Measurements from ENCODE around the gene PHB1. TPM values are rescaled to one million over a fixed set of nuclear protein-coding genes. Genes with fewer than 3 reads are reported as not detected.

The PHB1 gene
- total and polyA plus RNA-seq, 2 of the 8 experiments (the other 6 are each of a cell fraction or from before 2014, with no cell fraction given) = 386 to 597 TPM

GRCh38 chr17:49370971-49371834 lies 43.5 kb downstream of the PHB1 start:
- H2AK5ac ChIP-seq (ENCODE audit: low read depth, low read length) = peak overlapping the region; percentile 60; the same call in 1 of the 2 replicates
- peak overlapping the region; percentile 57; the same call in 1 of the 2 replicates for H2BK5ac ChIP-seq (ENCODE audit: low read depth, low read length)
- H3K18ac ChIP-seq (ENCODE audit: extremely low read depth, low read length) = peak overlapping the region; percentile 1; the same call in 1 of the 2 replicates
- no peak overlapping the region for H2AFZ ChIP-seq (ENCODE audit: low read length)
- peak; percentile 57 for FAIRE-seq
- peak overlapping the region; percentile 13 for H2BK12ac ChIP-seq (ENCODE audit: low read depth, low read length)
- peak overlapping the region; percentile 58; the same call in 1 of the 2 replicates for H3K27ac ChIP-seq (ENCODE audit: low read depth, low read length)
- WGBS, 2 experiments (ENCODE audit: extremely low coverage in 1 of 2, insufficient coverage in 1 of 2, insufficient read length in 1 of 2, insufficient replicate concordance in 2 of 2, low coverage in 1 of 2, low lambda C conversion rate in 2 of 2, missing lambda C conversion rate in 1 of 2) = 23% methylated on average over 7 of the region's 13 CpGs; no CpG with 5 or more reads in 1 of the 2 experiments
- H3K9ac ChIP-seq (replicated peaks in 1 of 4; ENCODE audit: extremely low read depth in 1 of 4, low read depth in 3 of 4, low read length in 3 of 4) = peak overlapping the region in 1 of 4 experiments; percentile 26; a peak in 1 of 7 replicates
- no peak overlapping the region for H3K23ac ChIP-seq (ENCODE audit: insufficient read length)
- H3K79me1 ChIP-seq (ENCODE audit: low read depth, low read length) = no peaks in the 10 kb centered on the region
- H4K8ac ChIP-seq (ENCODE audit: extremely low read depth, insufficient read depth, low read length) = peak overlapping the region; percentile 47; the same call in 1 of the 2 replicates
- no peaks in the 10 kb centered on the region for H3K27me3 ChIP-seq (replicated peaks in 1 of 4; ENCODE audit: control insufficient read depth in 3 of 4, extremely low read depth in 1 of 4, insufficient read depth in 3 of 4, low read length in 3 of 4)
- no peaks in the 10 kb centered on the region; the same call in 1 of the 2 replicates for H3K23me2 ChIP-seq (ENCODE audit: low read depth, low read length)
- POLR2A ChIA-PET (ENCODE audit: partially characterized antibody) = interaction anchor here (0.6 to 1.2 kb wide), 5 partner anchors 9 to 90 kb away, joined by 3 to 5 read pairs (median 3); partner anchors contain the start of gene ZNF652
- no peaks in the 10 kb centered on the region for H3K9me3 ChIP-seq (ENCODE audit: insufficient read depth in 2 of 2, low read depth in 1 of 2, low read length in 1 of 2)
- H3K4ac ChIP-seq (replicated peaks; ENCODE audit: insufficient read length, low read depth, low read length) = no peak overlapping the region
- no peaks in the 10 kb centered on the region for H3K79me2 ChIP-seq (ENCODE audit: control insufficient read depth in 1 of 2, insufficient read depth in 2 of 2, low read length in 2 of 2)
- H3K56ac ChIP-seq (replicated peaks; ENCODE audit: insufficient read length, low read depth, low read length) = no peak overlapping the region
- H3K4me1 ChIP-seq (replicated peaks in 1 of 4; ENCODE audit: control insufficient read depth in 3 of 4, insufficient read depth in 4 of 4, low read length in 3 of 4) = peaks cover 7 to 20% (median 14%) of the 10 kb centered on the region in 4 experiments; a peak in 6 of 7 replicates
- no peak overlapping the region for H3K14ac ChIP-seq (ENCODE audit: insufficient read length)
- peak overlapping the region in 1 of 4 experiments; percentile 41; a peak in 1 of 8 replicates for H3K4me3 ChIP-seq (ENCODE audit: extremely low read depth in 1 of 4, insufficient read depth in 2 of 4, low read depth in 3 of 4, low read length in 4 of 4)
- peak overlapping the region; percentile 11 to 56; a peak in 3 of 4 replicates for H3K4me2 ChIP-seq (ENCODE audit: insufficient read depth in 1 of 2, low read depth in 2 of 2, low read length in 2 of 2)
- peak overlapping the region; percentile 22 for H4K91ac ChIP-seq (replicated peaks; ENCODE audit: insufficient read length, low read length)
- no peak overlapping the region for H2BK15ac ChIP-seq (ENCODE audit: low read length)
- no peaks in the 10 kb centered on the region for H4K20me1 ChIP-seq (replicated peaks in 1 of 2; ENCODE audit: control insufficient read depth in 1 of 2, insufficient read depth in 2 of 2, low read length in 2 of 2)
- peak overlapping the region; percentile 7 for H2BK120ac ChIP-seq (replicated peaks; ENCODE audit: low read depth, low read length)
- no peaks in the 10 kb centered on the region for H3K36me3 ChIP-seq (ENCODE audit: control insufficient read depth in 2 of 4, insufficient read depth in 4 of 4, low read length in 3 of 4)
- H4K5ac ChIP-seq (ENCODE audit: insufficient read length, low read depth, low read length) = peak overlapping the region; percentile 37
- peak; percentile 73 to 92 for DNase-seq (ENCODE audit: low read depth in 1 of 2, low spot score in 2 of 2)
- CTCF ChIA-PET (ENCODE audit: partially characterized antibody) = interaction anchor here (0.6 to 2.1 kb wide), 13 partner anchors 8 to 458 kb away, joined by 3 to 7 read pairs (median 3); no protein-coding TSS in a partner anchor
- H2BK20ac ChIP-seq (ENCODE audit: low read length) = peak overlapping the region; percentile 96
- TF ChIP-seq KDM1A (IDR thresholded peaks at IDR 0.05; ENCODE audit: borderline replicate concordance, low read length) = peak; percentile 98
- TF ChIP-seq POU5F1 (IDR thresholded peaks at IDR 0.05; ENCODE audit: low read depth, low read length) = no peak
- TF ChIP-seq SP1 (IDR thresholded peaks at IDR 0.05; ENCODE audit: low read depth, low read length) = peak; percentile 74; the same call in 1 of the 2 replicates
- no peak for TF ChIP-seq ATF2 (IDR thresholded peaks at IDR 0.05; ENCODE audit: low read length)
- TF ChIP-seq MAX (IDR thresholded peaks at IDR 0.05) = no peak
- peak; percentile 95 for TF ChIP-seq EGR1 (IDR thresholded peaks at IDR 0.05; ENCODE audit: borderline replicate concordance, low read depth, low read length)
- TF ChIP-seq RBBP5 (IDR thresholded peaks at IDR 0.05; ENCODE audit: borderline replicate concordance, low read depth, low read length) = peak; percentile 99
- TF ChIP-seq FOSL1 (IDR thresholded peaks at IDR 0.05; ENCODE audit: insufficient read depth, low read depth, low read length) = no peak
- TF ChIP-seq TAF1 (IDR thresholded peaks at IDR 0.05; ENCODE audit: low read depth, low read length) = peak; percentile 23; the same call in 1 of the 2 replicates
